Suprapubic skin (tissue), 4 donors: Measurements from ENCODE around the gene ESPN. TPM values are rescaled to one million over a fixed set of nuclear protein-coding genes. Genes with fewer than 3 reads are reported as not detected.

Experiments
- DNase-seq, 2 donors: peaks; one replicate each; pipeline ENCODE4 v3.0.0-alpha.2; 2019; ENCODE audit warnings: low spot score in 2 of 2
- H3K27ac ChIP-seq: fragments of 200-600 bp; sonication (generic); one replicate; pipeline ENCODE4 v1.5.1; 2019
- H3K27me3 ChIP-seq: fragments of 200-600 bp; sonication (generic); one replicate; pipeline ENCODE4 v1.5.1; 2019
- H3K36me3 ChIP-seq: fragments of 200-600 bp; sonication (generic); one replicate; pipeline ENCODE4 v1.5.1; 2019
- H3K4me1 ChIP-seq: fragments of 200-600 bp; sonication (generic); one replicate; pipeline ENCODE4 v1.5.1; 2019
- H3K4me3 ChIP-seq: fragments of 200-600 bp; sonication (generic); one replicate; pipeline ENCODE4 v1.5.1; 2019; ENCODE audit warnings: mild to moderate bottlenecking
- H3K9me3 ChIP-seq: fragments of 200-600 bp; sonication (generic); one replicate; pipeline ENCODE4 v1.5.1; 2019
- CTCF ChIP-seq, 2 donors: fragments of 200-600 bp in 1 of 2; fragments of 450-650 bp in 1 of 2; sonication (generic) in 1 of 2; IDR thresholded peaks; one replicate each; pipeline ENCODE4 v1.5.1; 2016 to 2019; ENCODE audit warnings: antibody characterized with exemption in 2 of 2, mild to moderate bottlenecking in 1 of 2, moderate library complexity in 1 of 2
- EP300 ChIP-seq: sonication (generic); formaldehyde crosslinking; IDR thresholded peaks from one replicate; pipeline ENCODE4 v1.6.1; 2017; ENCODE audit warnings: antibody characterized with exemption
- POLR2A ChIP-seq, 2 donors: fragments of 450-650 bp; IDR thresholded peaks; one replicate each; pipeline ENCODE4 v1.6.1; 2017; ENCODE audit warnings: antibody characterized with exemption in 2 of 2, mild to moderate bottlenecking in 2 of 2, moderate library complexity in 2 of 2
- POLR2AphosphoS5 ChIP-seq, 3 donors: sonication (generic); formaldehyde crosslinking; IDR thresholded peaks; one replicate each; pipeline ENCODE4 v1.6.1; 2017; ENCODE audit warnings: antibody characterized with exemption in 3 of 3
- WGBS: methylation state at CpG from one replicate; pipeline ENCODE4 v1.1.5; 2018; 5-methylcytosine and 5-hydroxymethylcytosine counted together
- total RNA-seq, 4 donors: library from RNA; depleted of rRNA; stranded (reverse); fragments of >200 nt; gene quantifications; one replicate each; pipeline ENCODE4 v1.1.0, GENCODE V29; 2016

ESPN gene
- total RNA-seq, 4 donors from 2014 or later = 37.6 to 54.4 (median 48.8) TPM

DNA sequence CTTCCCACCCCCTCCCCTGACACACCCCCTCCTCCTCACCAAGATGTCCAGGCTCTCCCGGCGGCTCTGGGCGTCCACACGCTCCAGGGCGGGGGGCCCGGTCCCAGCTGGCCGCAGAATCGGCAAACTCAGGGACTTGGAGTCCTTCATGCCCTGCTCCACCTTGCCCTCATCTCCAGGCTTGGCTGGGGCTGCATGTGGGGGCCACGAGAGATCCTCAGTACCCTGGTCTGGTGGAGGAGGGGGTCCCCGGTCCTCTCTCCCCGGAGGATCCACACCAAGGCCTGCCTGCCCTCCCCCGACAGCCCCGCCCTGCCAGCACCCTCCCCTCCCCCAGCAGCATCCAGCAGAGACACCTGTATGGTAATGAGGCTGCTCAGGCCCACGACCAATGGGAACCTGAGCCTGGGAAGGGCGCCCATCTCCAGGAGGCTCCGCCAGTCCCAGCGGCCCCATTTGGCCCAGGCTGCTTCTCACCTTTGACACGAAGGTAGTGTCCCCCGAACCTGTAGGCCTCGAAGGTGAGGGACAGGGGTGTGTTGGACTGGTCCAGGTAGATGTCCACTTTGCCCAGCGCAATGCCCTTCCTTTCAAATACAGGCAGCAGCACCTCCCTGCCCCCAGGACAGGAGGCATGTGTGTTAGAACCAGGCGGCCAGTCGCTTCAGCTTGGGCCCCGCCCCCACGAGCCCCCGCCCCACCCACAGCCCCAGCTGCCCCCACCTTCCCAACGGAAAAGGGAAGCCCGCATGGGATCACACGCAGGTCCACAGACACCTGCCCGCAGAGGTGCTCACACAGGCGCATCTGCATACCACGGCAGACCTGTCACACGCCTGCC lies 49.6 kb downstream of the ESPN start:
- no peak for DNase-seq
- Histone ChIP-seq H3K27me3 (no peaks in the 10 kb centered on the region), H3K27ac (no peak overlapping the region), H3K9me3 (no peaks in the 10 kb centered on the region), H3K4me3 (no peak overlapping the region), H3K36me3 (peaks cover 41% of the 10 kb centered on the region), H3K4me1 (peaks cover 35% of the 10 kb centered on the region)
- TF ChIP-seq POLR2AphosphoS5 (IDR thresholded peaks at IDR 0.05) (no peak), EP300 (no peak), POLR2A (IDR thresholded peaks at IDR 0.05) (no peak), CTCF (IDR thresholded peaks at IDR 0.05) (no peak)
- 72% methylated on average over 17 of the region's 33 CpGs for WGBS

GRCh38 chr1:6474815-6475282 lies 50.3 kb downstream of the ESPN start:
- TF ChIP-seq EP300 (no peak), CTCF (IDR thresholded peaks at IDR 0.05) (no peak), POLR2A (IDR thresholded peaks at IDR 0.05) (no peak), POLR2AphosphoS5 (IDR thresholded peaks at IDR 0.05) (no peak)
- no peaks in the 10 kb centered on the region for H3K27me3 ChIP-seq
- no peak for DNase-seq
- H3K4me3 ChIP-seq = no peak overlapping the region
- H3K4me1 ChIP-seq = peaks cover 35% of the 10 kb centered on the region
- no peak overlapping the region for H3K27ac ChIP-seq
- 77% methylated on average over 12 of the region's 13 CpGs for WGBS
- peaks cover 36% of the 10 kb centered on the region for H3K36me3 ChIP-seq
- no peaks in the 10 kb centered on the region for H3K9me3 ChIP-seq

- Histone ChIP-seq H3K9me3 (no peaks in the 10 kb centered on the region), H3K36me3 (peaks cover 29% of the 10 kb centered on the region), H3K27me3 (no peaks in the 10 kb centered on the region), H3K4me3 (no peak overlapping the region), H3K4me1 (peaks cover 35% of the 10 kb centered on the region), H3K27ac (no peak overlapping the region)
- TF ChIP-seq CTCF (IDR thresholded peaks at IDR 0.05) (peak; percentile 46 to 92), POLR2AphosphoS5 (IDR thresholded peaks at IDR 0.05) (no peak)
- WGBS = 48% methylated on average over 15 of the region's 33 CpGs
- DNase-seq = no peak
Measured at GRCh38 chr1:6475381-6476133, 51.0 kb downstream of the ESPN start.

- H3K4me1 ChIP-seq = peaks cover 28% of the 10 kb centered on the region
- H3K27me3 ChIP-seq = no peaks in the 10 kb centered on the region
- H3K27ac ChIP-seq = no peak overlapping the region
- 79% methylated on average over 5 of the region's 5 CpGs for WGBS
- TF ChIP-seq POLR2AphosphoS5 (IDR thresholded peaks at IDR 0.05) (no peak), EP300 (no peak), CTCF (IDR thresholded peaks at IDR 0.05) (no peak), POLR2A (IDR thresholded peaks at IDR 0.05) (no peak)
- peaks cover 20% of the 10 kb centered on the region for H3K36me3 ChIP-seq
- DNase-seq = no peak
- no peak overlapping the region for H3K4me3 ChIP-seq
- no peaks in the 10 kb centered on the region for H3K9me3 ChIP-seq
Measured at GRCh38 chr1:6476483-6476882, 51.9 kb downstream of the ESPN start.
